Stimulated activated CD4-positive, alpha-beta T cell treated with anti-CD3 and anti-CD28 coated beads, Interleukin-4, amount 100 ng/mL, for 1 hour (primary cell): ENCODE results near the gene SCP2.
"Not testable (repeated sequence)": the region's sequence is repeated elsewhere in the genome, so short reads cannot be mapped to it uniquely, and the experiment has no call there.

Source experiments
- DNase-seq: peaks from one replicate; pipeline ENCODE4 v3.0.0-alpha.2; 2020

SCP2 gene

DNA sequence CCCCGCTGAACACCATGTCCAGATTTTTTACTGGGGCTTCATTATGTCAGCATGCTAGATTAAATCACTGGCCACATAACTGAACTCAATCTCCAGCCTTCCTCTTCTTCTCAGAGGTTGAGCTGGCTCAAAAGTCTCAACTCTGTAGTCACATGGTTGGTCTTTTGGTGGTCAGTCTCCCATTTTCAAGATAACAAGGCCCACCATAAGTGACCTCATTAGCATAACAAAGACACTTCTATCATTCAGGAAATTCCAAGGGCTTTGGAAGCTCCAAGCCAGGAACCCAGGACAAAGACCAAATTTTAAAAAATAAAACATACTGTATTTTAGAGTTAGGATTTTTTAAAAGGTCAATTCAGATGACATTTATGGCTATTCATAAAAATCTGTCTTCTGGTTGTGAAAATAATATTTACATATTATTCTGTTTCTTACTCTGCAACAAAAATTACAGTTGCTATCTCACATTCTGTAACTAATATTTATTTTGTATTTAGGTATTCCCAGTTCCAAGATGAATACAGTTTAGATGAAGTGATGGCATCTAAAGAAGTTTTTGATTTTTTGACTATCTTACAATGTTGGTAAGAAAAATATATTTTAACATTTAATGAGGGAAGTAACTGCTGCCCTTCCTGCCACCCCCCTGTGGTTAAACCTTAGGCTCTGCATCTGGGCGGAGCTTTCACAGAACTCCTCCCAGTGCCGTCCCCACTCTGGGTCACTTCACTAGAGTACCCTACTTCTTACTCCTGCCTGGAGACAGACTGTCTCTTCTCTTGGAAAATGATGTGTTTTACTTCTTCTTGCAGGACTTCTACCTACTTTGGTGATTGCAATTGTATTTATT is 49.3 kb downstream of the SCP2 start:
- no peak for DNase-seq

DNA sequence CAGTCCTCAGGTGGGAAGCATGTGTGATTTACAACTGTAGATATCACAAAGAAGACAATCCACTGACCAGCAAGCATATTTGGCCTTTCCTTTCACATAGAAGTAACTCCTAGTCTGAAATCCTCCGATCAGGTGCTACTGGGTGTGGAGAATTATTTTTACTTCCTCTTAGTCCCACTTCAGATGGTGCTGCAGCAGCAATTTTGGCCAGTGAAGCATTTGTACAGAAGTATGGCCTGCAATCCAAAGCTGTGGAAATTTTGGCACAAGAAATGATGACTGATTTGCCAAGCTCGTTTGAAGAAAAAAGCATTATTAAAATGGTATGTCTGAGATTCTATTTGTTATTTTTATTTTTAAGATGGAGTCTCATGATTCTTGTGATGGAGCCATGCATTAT is 51.0 kb downstream of the SCP2 start:
- no peak for DNase-seq

DNA sequence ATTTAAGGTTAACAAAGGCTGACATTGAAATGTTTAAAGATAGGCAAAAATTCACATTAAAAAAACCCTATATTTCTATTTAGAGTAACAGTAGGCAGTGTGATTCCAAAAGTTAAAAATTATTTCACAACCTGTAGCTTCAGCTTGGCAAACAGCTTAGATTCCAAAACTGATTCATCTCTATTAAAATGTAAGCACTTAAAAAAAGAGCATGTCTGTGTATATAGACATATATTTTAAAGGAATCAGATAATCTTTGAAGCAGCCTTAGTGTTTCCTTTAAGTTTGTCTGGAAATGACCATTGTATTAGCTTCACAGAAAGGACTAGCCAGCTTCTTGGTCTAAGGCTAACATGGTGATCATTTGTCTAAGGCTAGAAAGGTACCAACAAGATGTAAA is 65.7 kb downstream of the SCP2 start:
- DNase-seq = not testable (repeated sequence)

DNA sequence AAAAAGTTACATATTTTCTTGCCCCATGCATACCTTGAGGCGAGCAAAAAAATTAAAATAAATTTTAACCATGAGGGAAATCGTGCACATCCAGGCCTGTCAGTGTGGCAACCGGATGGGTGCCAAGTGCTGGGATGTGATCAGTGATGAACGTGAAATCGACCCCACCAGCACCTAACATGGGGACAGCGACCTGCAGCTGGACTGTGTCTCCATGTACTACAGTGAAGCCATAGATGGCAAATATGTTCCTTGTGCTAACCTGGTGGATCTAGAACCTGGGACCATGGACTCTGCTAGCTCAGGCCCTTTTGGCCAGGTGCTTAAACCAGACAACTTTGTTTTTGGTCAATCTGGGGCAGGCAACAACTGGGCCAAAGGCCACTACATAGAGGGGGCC is 67.6 kb downstream of the SCP2 start:
- DNase-seq = no peak

DNA sequence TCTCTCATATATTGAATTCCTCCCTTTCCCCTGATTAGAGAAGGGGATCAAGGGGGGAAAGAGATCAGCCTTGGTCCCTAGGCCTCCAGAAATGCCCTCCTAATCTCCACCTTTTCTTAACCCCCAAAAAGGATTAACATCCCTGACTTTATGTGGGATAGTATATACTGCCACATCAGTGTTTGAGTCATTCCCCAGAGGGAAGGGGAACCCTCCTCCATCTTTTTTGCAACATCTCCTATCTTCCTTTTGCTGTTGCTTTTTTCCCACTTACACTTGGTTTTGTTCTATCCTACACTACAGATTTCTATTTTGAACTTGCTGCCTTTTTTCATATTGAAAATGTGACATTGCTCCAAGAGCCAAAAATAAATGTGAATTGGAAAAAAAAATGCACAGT is 69.6 kb downstream of the SCP2 start:
- no peak for DNase-seq

DNA sequence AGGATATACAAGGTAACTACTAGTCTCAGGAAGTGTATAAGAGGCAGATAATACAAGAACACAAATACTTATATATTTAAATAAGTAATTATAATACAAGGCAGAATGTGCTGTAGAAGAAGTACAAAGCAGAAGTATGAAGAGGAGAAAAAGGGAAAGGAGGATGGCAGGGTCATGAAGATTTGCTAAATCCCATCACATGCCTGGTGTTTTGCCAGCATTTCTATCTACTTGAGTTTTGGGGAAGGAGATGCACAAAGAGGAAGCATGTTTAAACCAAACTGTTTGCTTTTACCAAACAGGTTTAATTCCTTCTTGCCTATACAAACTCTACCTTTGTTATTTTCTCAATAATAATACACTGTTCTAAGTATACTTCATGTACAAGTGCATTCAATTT is 74.1 kb downstream of the SCP2 start:
- no peak for DNase-seq

DNA sequence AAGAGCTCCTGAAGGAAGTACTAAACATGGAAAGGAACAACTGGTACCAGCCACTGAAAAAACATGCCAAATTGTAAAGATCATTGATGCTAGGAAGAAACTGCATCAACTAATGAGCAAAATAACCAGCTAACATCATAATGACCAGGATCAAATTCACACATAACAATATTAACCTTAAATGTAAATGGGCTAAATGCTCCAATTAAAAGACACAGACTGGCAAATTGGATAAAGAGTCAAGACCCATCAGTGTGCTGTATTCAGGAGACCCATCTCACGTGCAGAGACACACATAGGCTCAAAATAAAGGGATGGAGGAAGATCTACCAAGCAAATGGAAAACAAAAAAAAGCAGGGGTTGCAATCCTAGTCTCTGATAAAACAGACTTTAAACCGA is 79.5 kb downstream of the SCP2 start:
- not testable (repeated sequence) for DNase-seq

DNA sequence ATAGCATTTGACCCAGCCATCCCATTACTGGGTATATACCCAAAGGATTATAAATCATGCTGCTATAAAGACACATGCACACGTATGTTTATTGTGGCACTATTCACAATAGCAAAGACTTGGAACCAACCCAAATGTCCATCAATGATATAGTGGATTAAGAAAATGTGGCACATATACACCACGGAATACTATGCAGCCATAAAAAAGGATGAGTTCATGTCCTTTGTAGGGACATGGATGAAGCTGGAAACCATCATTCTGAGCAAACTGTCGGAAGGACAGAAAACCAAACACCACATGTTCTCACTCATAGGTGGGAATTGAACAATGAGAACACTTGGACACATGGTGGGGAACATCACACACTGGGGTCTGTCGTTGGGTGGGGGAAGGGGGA is 83.2 kb downstream of the SCP2 start:
- DNase-seq = not testable (repeated sequence)

DNA sequence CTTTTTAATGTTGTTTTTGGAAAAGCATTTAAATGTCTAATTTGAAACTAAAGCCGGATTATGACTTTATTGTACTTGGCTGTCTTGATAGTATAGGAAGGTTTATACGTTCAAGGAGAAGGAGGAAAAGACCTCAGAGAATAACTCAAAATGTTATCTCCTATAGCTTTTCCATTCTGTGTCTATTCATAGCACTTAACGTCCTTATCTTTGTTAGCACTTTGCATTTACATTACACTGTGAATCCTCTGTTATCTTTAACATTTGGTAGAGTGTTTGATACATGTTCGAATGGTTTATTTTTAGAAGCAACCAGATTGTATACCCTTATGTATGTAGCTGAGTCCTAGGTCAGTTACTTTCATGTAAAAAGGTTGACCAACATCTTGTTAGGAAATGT is 84.1 kb downstream of the SCP2 start:
- DNase-seq = no peak

DNA sequence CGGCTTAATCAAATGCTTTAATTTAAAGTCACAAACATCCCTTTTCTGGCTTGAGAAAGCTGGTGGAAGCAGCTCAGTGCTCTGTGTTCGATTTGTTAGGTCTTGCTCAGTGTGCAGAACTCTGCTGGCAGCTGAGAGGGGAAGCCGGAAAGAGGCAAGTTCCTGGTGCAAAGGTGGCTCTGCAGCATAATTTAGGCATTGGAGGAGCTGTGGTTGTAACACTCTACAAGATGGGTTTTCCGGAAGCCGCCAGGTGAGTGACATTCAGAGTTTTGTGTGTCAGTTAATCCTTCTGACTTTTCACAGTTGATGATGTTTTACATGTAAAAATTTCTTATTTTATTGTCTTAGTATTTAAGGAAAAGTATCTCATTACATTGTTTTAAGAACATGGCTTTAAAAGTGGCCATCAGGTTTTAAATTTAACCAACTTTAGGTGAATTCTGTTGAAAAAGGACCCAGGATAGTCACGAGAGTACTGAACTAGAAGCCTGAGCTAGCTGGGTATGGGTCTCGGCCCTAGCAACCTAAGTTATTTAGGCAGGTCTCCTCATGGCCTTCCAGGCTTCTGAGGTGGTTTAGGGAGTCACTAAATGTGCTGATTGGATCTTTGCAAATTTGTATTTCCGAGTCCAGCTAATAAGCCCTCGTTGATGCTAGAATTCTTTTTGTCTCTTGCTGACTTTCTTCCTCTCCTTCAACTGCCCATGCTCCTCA is 87.9 kb downstream of the SCP2 start:
- peak; percentile 58 for DNase-seq

DNA sequence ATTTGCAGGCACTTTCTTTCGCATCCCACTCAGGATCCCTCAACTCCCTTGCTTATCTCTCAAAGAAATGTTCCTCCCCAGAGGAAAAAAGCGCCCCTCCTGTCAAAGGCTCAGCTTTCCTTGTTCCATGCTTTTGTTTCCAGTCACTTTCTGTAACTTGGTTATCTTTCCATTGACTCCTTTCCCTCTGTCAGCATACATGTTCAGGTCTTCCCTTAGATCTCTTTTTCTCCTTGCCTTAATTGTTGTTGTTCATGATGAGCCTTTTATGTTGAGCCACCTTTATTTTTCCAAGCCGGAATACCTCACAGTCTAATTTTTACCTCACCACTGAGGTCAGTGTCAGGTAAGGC is 88.4 kb downstream of the SCP2 start:
- DNase-seq = no peak

DNA sequence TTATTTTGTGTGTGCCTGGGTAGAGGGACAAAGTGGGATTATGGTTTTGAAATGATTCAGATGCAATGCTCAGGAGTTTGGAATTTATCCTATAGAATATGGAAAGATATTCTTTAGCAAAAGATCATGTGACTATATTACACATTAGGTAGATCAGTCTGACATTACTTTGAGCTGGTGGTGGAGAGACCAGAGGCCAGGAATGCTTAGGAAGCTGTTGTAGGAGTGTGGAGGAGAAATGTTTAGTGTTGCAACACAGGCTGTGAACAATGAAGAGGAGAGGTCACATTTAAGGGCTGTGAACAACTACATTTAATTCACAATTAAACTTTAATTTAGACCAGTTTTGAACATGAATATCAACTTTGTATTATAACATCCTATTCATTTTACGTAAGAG is 89.6 kb downstream of the SCP2 start:
- DNase-seq = no peak

DNA sequence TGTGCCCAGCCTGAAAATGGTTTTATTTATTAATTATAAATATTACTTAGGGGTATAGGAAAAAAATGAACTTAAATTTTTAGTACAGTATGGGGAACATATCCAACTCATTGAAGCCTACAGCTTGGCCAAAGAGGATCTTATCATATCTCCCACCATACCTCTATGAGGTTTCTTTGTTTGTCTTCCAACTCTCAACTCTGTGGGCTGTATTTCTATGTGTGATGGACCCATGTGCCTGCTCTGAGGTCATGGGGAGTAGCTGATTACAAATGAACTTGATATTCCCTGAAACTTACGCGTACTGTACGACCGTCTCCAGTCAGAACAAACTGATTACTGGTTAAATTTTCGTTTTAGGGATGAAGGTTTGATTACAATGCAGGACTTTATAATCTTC is 93.5 kb downstream of the SCP2 start:
- DNase-seq = no peak

DNA sequence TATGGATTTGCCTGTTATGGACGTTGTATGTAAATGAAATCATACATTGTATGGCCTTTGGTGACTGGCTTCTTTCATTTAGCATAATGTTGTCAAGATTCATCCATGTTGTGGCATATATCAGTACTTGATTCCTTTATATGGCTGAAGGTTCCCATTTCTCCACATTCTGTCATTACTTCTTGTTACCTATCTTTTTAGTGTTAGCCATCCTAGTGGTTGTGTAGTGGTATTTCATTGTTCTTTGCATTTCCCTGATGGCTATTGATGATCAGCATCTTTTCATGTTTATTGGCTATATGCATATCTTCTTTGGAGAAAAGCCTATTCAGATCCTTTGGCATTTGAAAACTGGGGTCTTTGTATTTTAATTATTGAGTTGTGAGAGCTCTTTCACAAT is 95.1 kb downstream of the SCP2 start:
- DNase-seq = no peak

DNA sequence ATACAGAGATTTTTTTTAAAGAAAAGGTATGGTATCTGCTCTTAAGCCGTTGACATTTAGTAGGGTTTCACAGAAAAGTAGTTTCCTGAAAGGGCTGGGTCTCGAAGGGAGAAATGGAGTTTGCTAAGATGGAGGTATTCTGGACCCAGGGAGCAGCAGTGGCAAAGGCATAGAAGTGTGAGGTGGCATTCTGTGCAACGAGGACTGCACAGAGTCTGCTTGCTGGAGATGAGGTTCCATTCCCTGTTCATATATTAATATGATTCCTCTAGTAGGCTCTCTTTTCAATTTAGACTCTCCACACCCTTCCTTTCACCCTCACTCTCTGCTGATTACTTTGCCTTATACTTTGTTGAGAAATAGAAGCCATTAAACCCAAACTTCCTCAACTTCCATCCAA is 96.5 kb downstream of the SCP2 start:
- no peak for DNase-seq

DNA sequence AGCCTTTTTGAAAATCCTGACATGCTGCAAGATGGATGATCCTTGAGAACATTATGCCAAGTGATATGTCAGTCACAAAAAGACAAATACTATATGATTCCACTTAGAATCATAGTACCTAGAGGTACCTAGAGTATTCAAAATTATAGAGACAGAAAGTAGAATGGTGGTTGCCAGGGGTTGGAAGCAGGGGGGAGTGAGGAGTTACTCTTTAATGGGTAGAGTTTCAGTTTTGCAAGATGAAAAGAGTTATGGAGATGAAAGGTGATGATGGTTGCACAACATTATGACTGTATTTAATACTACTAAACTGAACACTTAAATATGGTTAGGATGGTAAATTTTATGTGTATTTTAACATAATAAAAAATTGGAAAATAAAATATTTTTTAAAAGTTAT is 97.0 kb downstream of the SCP2 start:
- no peak for DNase-seq

DNA sequence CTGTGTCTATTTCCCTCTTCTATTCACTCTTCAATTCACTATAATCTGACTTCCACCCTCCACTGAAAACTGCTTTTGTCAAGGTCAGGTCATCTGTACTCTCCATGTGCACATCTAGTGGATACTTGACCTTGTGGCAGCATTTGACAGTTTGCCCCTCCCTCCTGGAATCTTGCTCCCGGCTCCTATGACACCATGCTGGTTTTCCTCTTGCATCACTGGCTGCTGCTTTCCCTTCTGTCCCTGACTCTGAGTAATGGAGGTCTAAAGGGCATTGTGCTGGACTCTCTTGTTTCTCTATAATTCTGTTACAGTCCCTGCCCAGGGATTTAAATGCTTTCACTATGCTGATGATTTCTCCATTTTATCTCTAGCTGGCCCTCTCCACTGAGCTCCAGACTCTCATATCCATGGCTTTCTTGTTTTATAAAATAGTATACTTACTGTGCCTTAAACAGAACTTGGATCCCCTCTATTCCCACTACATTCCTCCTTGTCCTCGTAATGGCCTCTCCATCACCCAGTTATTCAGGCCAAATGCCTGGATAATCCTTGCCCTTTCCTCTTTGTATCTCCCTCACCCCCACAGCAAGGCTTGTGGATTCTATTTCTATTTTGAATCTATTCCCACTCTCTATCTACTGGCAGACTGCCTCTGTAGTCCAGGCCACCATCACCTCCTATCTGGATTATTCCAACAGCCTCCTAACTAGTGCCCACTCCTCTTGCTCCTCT is 98.1 kb downstream of the SCP2 start:
- DNase-seq = no peak

DNA sequence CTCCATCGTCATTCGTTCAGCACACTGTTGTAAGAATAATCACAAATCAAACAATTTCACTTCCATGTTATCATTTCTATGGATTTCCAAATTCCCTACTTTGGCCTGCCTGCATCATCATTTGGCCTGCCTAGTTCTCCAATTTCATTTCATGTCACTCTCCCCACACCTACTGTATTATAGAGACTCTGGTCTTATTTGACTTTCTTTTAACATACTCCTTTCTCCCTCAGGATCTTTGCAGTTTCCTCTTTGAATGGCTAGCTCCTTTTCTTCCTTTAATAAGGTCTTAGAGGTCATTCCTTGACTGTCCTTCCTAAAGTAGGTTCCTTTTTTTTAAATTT is 98.7 kb downstream of the SCP2 start:
- no peak for DNase-seq

DNA sequence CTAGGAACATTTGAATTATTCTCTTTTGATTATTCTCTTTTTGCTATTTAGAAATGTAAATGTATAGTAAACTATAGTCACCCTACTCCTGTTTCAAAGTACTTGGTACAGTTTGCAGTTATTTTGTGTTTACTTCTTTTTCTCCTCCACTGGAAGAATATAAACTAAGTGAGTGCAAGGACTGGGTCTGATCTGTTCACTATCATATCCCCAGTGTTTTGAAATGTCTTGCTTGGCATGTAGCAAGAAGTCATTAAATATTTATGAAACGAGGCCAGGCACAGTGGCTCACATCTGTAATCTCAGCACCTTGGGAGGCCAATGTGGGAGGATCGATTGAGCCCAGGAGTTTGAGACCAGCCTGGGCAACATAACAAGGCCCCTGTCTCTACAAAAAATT is 99.2 kb downstream of the SCP2 start:
- DNase-seq = no peak

DNA sequence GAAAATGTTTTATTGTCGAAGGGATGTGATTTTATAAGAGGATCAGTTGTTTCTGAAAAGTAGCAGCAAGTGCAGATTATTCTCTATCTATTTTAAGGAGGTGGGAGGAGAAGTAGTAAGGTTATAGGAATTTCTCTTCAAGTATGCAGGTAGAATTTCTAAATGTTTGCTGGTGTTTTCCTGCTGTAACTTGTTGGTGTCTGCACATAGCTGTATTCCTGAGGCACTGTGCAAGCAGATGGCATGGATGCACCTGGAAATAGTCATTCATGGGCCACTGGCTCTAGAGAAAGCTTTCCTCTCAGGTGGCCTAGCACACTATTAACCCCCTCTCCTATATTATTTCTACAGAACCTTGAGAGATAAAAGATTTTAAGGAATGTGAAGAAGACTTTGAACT is 104.7 kb downstream of the SCP2 start:
- no peak for DNase-seq

DNA sequence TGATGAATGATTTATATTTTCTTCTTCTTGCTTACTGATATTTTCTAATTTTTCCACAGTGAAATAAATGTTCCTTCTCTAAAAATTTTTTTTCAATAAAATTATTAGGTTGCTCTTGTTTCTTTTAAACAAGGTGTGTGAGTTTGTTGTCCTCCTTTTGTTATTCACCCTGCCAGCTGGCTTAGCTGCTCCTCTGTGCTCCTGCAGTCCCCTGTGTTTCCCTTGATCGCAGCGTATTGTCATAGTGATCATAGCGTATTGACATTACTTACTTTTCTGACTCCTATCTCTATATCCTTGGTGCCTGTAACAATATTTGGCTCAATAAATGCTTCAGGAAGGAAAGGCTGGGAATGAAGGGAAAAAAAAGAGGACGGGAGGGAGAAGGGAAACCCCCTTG is 110.1 kb downstream of the SCP2 start:
- no peak for DNase-seq

DNA sequence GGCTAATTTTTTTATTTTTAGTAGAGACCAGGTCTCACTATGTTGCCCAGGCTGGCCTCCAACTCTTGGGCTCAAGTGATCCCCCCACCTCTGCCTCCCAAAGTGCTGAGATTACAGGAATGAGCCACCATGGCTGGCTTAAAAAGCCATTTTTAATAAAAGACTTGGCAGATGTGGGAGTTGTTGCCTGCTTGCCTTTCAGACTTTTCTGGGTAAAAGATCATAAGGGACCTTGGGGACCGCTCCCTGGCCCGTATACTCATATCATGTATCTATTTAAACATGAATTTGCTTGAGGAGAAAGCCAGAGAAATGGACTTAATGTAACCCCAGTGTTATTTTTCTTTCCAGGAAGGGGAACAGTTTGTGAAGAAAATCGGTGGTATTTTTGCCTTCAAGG is 111.5 kb downstream of the SCP2 start:
- DNase-seq = no peak

DNA sequence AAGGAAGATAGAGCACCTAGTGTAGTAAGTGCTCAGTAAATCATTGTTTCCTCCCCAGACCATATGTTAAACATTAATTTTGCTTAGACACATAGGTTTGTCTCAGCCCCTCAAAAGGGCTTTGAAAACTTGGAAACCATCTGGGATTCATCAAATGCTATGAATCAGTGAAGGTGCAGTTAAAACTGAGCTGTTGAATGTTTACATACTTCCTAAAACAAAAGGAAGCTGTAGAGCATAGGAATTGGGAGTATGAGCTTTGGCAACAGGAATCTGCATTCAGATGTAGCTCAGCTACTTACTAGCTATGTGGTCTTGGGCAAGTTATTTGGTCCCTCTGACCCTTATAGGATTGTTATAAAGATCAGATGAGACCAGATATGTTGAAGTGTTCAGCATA is 116.2 kb downstream of the SCP2 start:
- no peak for DNase-seq

DNA sequence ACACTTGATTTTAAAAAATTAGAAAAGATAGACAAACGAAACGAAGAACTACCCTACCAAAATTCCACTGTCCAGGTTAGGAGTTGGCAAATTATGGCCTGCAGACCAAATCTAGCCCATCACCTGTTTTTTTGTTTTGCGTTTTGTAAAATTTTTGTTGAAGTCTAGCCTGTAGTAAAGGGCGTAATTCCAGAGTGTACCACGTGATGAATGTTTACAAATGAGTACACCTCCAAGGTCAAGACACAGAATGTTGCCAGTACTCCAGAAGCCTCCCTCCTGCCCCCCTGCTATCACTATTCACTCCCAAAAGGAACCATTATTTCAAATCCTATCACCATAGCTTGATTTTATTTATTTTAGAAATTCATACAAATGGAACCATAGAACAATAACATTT is 117.8 kb downstream of the SCP2 start:
- DNase-seq = no peak
